Neuronal stem cell (in vitro differentiated cells): ENCODE measurements around the gene AMD1.

Experiments used
- DNase-seq: peaks from one replicate; pipeline ENCODE4 v3.0.0-alpha.2; 2013; ENCODE audit warnings: low spot score
- H2AFZ ChIP-seq: one replicate; pipeline ENCODE4 v1.6.1; 2013; ENCODE audit warnings: mild to moderate bottlenecking, low read length, inconsistent platforms
- H2AK5ac ChIP-seq: 2 replicates; pipeline ENCODE4 v1.6.1; 2013; ENCODE audit warnings: low read depth, mild to moderate bottlenecking, inconsistent platforms, low read length, moderate library complexity, mixed read lengths
- H2BK120ac ChIP-seq: 2 replicates; pipeline ENCODE4 v1.6.1; 2013; ENCODE audit warnings: low read depth, mild to moderate bottlenecking, inconsistent platforms, low read length, moderate library complexity, mixed read lengths
- H2BK12ac ChIP-seq: one replicate; pipeline ENCODE4 v1.6.1; 2013; ENCODE audit warnings: low read length, inconsistent platforms
- H2BK15ac ChIP-seq: 2 replicates; pipeline ENCODE4 v1.6.1; 2013; ENCODE audit warnings: mild to moderate bottlenecking, low read length, inconsistent platforms, mixed read lengths
- H2BK5ac ChIP-seq: one replicate; pipeline ENCODE4 v1.6.1; 2013; ENCODE audit warnings: inconsistent platforms, mild to moderate bottlenecking, low read length, moderate library complexity
- H3K14ac ChIP-seq: one replicate; pipeline ENCODE4 v1.6.1; 2013; ENCODE audit warnings: low read length, inconsistent platforms
- H3K18ac ChIP-seq: 2 replicates; pipeline ENCODE4 v1.6.1; 2013; ENCODE audit warnings: low read length, inconsistent platforms
- H3K23ac ChIP-seq: 2 replicates; pipeline ENCODE4 v1.6.1; 2013; ENCODE audit warnings: low read depth, mild to moderate bottlenecking, mixed read lengths, low read length, inconsistent platforms; ENCODE audit not compliant: poor library complexity
- H3K27ac ChIP-seq: replicated peaks from 3 replicates; pipeline ENCODE4 v1.5.1; 2013; ENCODE audit warnings: low read length, inconsistent platforms
- H3K27me3 ChIP-seq, 3 experiments: 2 replicates each; pipeline ENCODE4 v1.6.1; 2013; ENCODE audit warnings: low read length in 3 of 3, mild to moderate bottlenecking in 2 of 3, inconsistent platforms in 1 of 3, low read depth in 1 of 3, mixed read lengths in 1 of 3, moderate library complexity in 1 of 3; ENCODE audit not compliant: control insufficient read depth in 3 of 3, insufficient read depth in 3 of 3
- H3K36me3 ChIP-seq, 2 donors: replicated peaks in 1 of 2; 2 replicates each; pipeline ENCODE4 v1.6.1; 2013; ENCODE audit warnings: low read length in 2 of 2; ENCODE audit not compliant: control insufficient read depth in 2 of 2, insufficient read depth in 2 of 2
- H3K4ac ChIP-seq: 2 replicates; pipeline ENCODE4 v1.6.1; 2013; ENCODE audit warnings: inconsistent platforms, mild to moderate bottlenecking, low read length, moderate library complexity
- H3K4me1 ChIP-seq, 2 donors: 1 replicate in 1 of 2; 2 replicates in 1 of 2; pipeline ENCODE4 v1.6.1; 2013; ENCODE audit warnings: low read length in 2 of 2, low read depth in 1 of 2; ENCODE audit not compliant: control insufficient read depth in 2 of 2, insufficient read depth in 1 of 2
- H3K4me2 ChIP-seq: one replicate; pipeline ENCODE4 v1.6.1; 2013; ENCODE audit warnings: mild to moderate bottlenecking, low read length, inconsistent platforms; ENCODE audit not compliant: insufficient read depth, poor library complexity, severe bottlenecking
- H3K4me3 ChIP-seq, 2 donors: 2 replicates each; pipeline ENCODE4 v1.5.1; 2013; ENCODE audit warnings: low read length in 2 of 2, mild to moderate bottlenecking in 2 of 2, inconsistent platforms in 1 of 2, moderate library complexity in 1 of 2
- H3K79me1 ChIP-seq: one replicate; pipeline ENCODE4 v1.6.1; 2013; ENCODE audit warnings: low read depth, mild to moderate bottlenecking, inconsistent platforms, low read length, moderate library complexity
- H3K9ac ChIP-seq: one replicate; pipeline ENCODE4 v1.6.1; 2013; ENCODE audit warnings: mild to moderate bottlenecking, low read depth, low read length, inconsistent platforms; ENCODE audit not compliant: poor library complexity
- H3K9me3 ChIP-seq, 2 donors: replicated peaks in 1 of 2; 2 replicates each; pipeline versions ENCODE3 to v1.6.1; 2013; ENCODE audit warnings: low read length in 2 of 2, mild to moderate bottlenecking in 2 of 2, inconsistent platforms in 1 of 2, low read depth in 1 of 2, mixed read lengths in 1 of 2, moderate library complexity in 1 of 2; ENCODE audit not compliant: control insufficient read depth in 2 of 2, insufficient read depth in 1 of 2
- H4K8ac ChIP-seq: one replicate; pipeline ENCODE4 v1.6.1; 2013; ENCODE audit warnings: low read depth, mild to moderate bottlenecking, inconsistent platforms, low read length, moderate library complexity
- H4K91ac ChIP-seq: one replicate; pipeline ENCODE4 v1.6.1; 2013; ENCODE audit warnings: low read length, low read depth, mild to moderate bottlenecking, inconsistent platforms; ENCODE audit not compliant: poor library complexity
- WGBS, 2 donors: extraction: QIAGEN DNeasy Blood & Tissue Kit; methylation state at CpG; one replicate each; pipeline ENCODE4 v1.1.7; 2013; ENCODE audit warnings: missing lambda C conversion rate in 2 of 2, mixed read lengths in 1 of 2; ENCODE audit not compliant: insufficient read length in 2 of 2, insufficient replicate concordance in 1 of 2; ENCODE audit errors: extremely low coverage in 2 of 2; 5-methylcytosine and 5-hydroxymethylcytosine counted together

AMD1 gene

DNA sequence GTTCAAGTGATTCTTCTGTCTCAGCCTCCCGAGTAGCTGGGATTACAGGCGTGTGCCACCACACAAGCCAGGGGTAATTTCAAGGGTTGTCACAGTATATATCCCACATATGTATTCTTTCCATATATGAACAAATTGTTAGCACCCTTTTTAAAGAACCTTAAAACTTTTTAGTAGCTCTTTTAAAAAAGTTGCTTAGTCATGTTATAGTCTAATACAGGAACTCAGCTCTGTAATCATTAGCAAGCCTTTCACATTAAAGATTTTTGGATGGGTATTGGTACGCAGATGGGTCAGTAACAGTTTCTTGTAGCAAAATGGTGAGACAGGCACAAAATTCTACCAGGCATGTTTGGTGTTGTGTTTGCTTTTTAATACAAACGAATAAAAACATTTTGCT lies 10.9 kb downstream of the AMD1 start:
- no CpG with 5 or more reads among the region's 4 CpGs for WGBS, 2 donors
- no peaks in the 10 kb centered on the region for H3K4me1 ChIP-seq
- H2AFZ ChIP-seq, result no peak overlapping the region
- no peak overlapping the region for H3K9ac ChIP-seq
- H4K8ac ChIP-seq, result no peak overlapping the region
- H2BK5ac ChIP-seq, result no peak overlapping the region
- no peak overlapping the region for H3K14ac ChIP-seq
- H3K36me3 ChIP-seq, result peaks cover 0 to 81% of the 10 kb centered on the region in 2 donors
- no peak overlapping the region for H2AK5ac ChIP-seq
- peaks cover 0 to 5% of the 10 kb centered on the region in 2 donors for H3K9me3 ChIP-seq
- no peak overlapping the region for H4K91ac ChIP-seq
- no peak overlapping the region for H3K18ac ChIP-seq
- no peak overlapping the region for H2BK15ac ChIP-seq
- H3K79me1 ChIP-seq, result no peaks in the 10 kb centered on the region
- no peak for DNase-seq
- H3K4ac ChIP-seq, result no peak overlapping the region
- no peak overlapping the region for H3K23ac ChIP-seq
- no peak overlapping the region for H3K4me3 ChIP-seq
- no peaks in the 10 kb centered on the region for H3K27me3 ChIP-seq
- no peak overlapping the region for H3K4me2 ChIP-seq
- no peak overlapping the region for H3K27ac ChIP-seq
- no peak overlapping the region for H2BK120ac ChIP-seq
- no peak overlapping the region for H2BK12ac ChIP-seq

- Histone ChIP-seq H3K18ac (no peak overlapping the region), H2AFZ (no peak overlapping the region), H3K79me1 (no peaks in the 10 kb centered on the region), H3K9me3 (peaks cover 0 to 5% of the 10 kb centered on the region in 2 donors), H3K4me1 (no peaks in the 10 kb centered on the region), H2AK5ac (no peak overlapping the region), H4K91ac (no peak overlapping the region), H3K9ac (no peak overlapping the region), H3K14ac (no peak overlapping the region), H3K36me3 (peaks cover 3 to 83% of the 10 kb centered on the region in 2 donors), H2BK15ac (no peak overlapping the region), H3K4me3 (no peak overlapping the region), H2BK5ac (no peak overlapping the region), H4K8ac (no peak overlapping the region), H2BK120ac (no peak overlapping the region), H3K27me3 (no peaks in the 10 kb centered on the region), H3K4me2 (no peak overlapping the region), H3K27ac (no peak overlapping the region), H2BK12ac (no peak overlapping the region), H3K4ac (no peak overlapping the region), H3K23ac (no peak overlapping the region)
- no peak for DNase-seq
- WGBS, 2 donors, result no CpG with 5 or more reads among the region's 7 CpGs
Measured at GRCh38 chr6:110886555-110887167, 12.1 kb downstream of the AMD1 start.

GRCh38 chr6:110890288-110890687 lies 15.7 kb downstream of the AMD1 start:
- no CpG with 5 or more reads among the region's 1 CpG for WGBS, 2 donors
- Histone ChIP-seq H3K18ac (no peak overlapping the region), H3K23ac (no peak overlapping the region), H2BK5ac (no peak overlapping the region), H2BK15ac (no peak overlapping the region), H3K4me3 (no peak overlapping the region), H3K9ac (no peak overlapping the region), H3K4ac (no peak overlapping the region), H3K4me2 (no peak overlapping the region), H3K79me1 (no peaks in the 10 kb centered on the region), H3K14ac (no peak overlapping the region), H2AK5ac (no peak overlapping the region), H4K91ac (no peak overlapping the region), H2BK120ac (no peak overlapping the region), H3K9me3 (peaks cover 0 to 2% of the 10 kb centered on the region in 2 donors), H4K8ac (no peak overlapping the region), H3K27ac (no peak overlapping the region), H3K4me1 (no peaks in the 10 kb centered on the region), H3K27me3 (no peaks in the 10 kb centered on the region), H2BK12ac (no peak overlapping the region), H3K36me3 (peaks cover 18 to 89% of the 10 kb centered on the region in 2 donors), H2AFZ (no peak overlapping the region)
- DNase-seq, result no peak

- Histone ChIP-seq H3K9ac (no peak overlapping the region), H2BK15ac (no peak overlapping the region), H2BK120ac (no peak overlapping the region), H2BK5ac (no peak overlapping the region), H3K4ac (no peak overlapping the region), H2BK12ac (no peak overlapping the region), H3K23ac (no peak overlapping the region), H3K27ac (no peak overlapping the region), H3K79me1 (no peaks in the 10 kb centered on the region), H4K8ac (no peak overlapping the region), H3K14ac (no peak overlapping the region), H4K91ac (no peak overlapping the region), H3K4me2 (no peak overlapping the region), H3K9me3 (no peaks in the 10 kb centered on the region), H3K4me1 (no peaks in the 10 kb centered on the region), H3K27me3 (no peaks in the 10 kb centered on the region), H3K18ac (no peak overlapping the region), H2AK5ac (no peak overlapping the region), H2AFZ (no peak overlapping the region), H3K36me3 (peaks cover 22 to 80% of the 10 kb centered on the region in 2 donors), H3K4me3 (no peak overlapping the region)
- no peak for DNase-seq
- WGBS, 2 donors, result no CpG with 5 or more reads among the region's 4 CpGs
Measured at GRCh38 chr6:110895907-110896608, 21.5 kb downstream of the AMD1 start.
